Measurements from ENCODE around the gene OSBP. TPM values are rescaled to one million over a fixed set of nuclear protein-coding genes. Genes with fewer than 3 reads are reported as not detected.

Gene OSBP
- total and polyA plus RNA-seq, 8 donors = 10.8 to 67.9 (median 27.2) TPM

GRCh38 chr11:59611570-59612565 lies 3.7 kb downstream of the OSBP start:
- H3K9me3 ChIP-seq = no peaks in the 10 kb centered on the region
- H3K36me3 ChIP-seq = peaks cover 29 to 39% (median 37%) of the 10 kb centered on the region in 4 donors
- DNase-seq = peak; percentile 68 to 71
- no peaks in the 10 kb centered on the region for H3K27me3 ChIP-seq
- intact Hi-C loops (cut with DNase I; ENCODE audit: low total_unique reads) = no loop called here
- TF ChIP-seq POLR2AphosphoS5 (IDR thresholded peaks at IDR 0.05) (peak in 2 of 3 donors; percentile 47 to 69), EP300 (IDR thresholded peaks at IDR 0.05) (no peak), POLR2A (IDR thresholded peaks at IDR 0.05) (no peak)
- WGBS, 5 donors = 23 to 39% (median 33%) methylated on average over 6 of the region's 6 CpGs
- peak overlapping the region; percentile 67 to 93 (median 72) for H3K27ac ChIP-seq
- peak overlapping the region in 2 of 4 donors; percentile 5 to 18 for H3K4me3 ChIP-seq
- peaks cover 36 to 64% (median 47%) of the 10 kb centered on the region in 4 donors for H3K4me1 ChIP-seq

DNA sequence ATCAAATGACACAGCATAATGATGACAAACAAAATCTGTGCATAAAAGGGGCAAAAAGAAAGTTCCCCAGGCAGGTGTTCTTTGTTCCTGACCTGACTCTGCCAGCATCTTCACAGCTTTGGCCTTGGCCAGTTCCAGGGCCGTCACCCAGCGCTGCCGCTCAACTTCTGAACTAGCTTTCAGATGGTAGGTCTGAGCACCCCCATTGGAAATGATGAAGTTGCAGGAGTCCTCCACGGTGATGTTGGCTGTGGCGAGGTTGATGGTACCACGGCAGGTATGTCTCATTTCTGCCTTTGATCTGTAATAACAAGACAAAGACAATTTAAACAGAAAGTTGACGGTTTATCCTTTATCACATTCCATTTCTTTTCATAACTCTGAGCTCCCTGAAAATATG lies 5.3 kb downstream of the OSBP start:
- intact Hi-C loops (cut with DNase I; ENCODE audit: low total_unique reads) = no loop called here
- DNase-seq = no peak
- peaks cover 36 to 60% (median 45%) of the 10 kb centered on the region in 4 donors for H3K4me1 ChIP-seq
- peaks cover 43 to 55% (median 52%) of the 10 kb centered on the region in 4 donors for H3K36me3 ChIP-seq
- no peak overlapping the region for H3K4me3 ChIP-seq
- TF ChIP-seq POLR2A (IDR thresholded peaks at IDR 0.05) (no peak), POLR2AphosphoS5 (IDR thresholded peaks at IDR 0.05) (no peak), EP300 (IDR thresholded peaks at IDR 0.05) (no peak)
- TF ChIP-seq, protein P1, sequence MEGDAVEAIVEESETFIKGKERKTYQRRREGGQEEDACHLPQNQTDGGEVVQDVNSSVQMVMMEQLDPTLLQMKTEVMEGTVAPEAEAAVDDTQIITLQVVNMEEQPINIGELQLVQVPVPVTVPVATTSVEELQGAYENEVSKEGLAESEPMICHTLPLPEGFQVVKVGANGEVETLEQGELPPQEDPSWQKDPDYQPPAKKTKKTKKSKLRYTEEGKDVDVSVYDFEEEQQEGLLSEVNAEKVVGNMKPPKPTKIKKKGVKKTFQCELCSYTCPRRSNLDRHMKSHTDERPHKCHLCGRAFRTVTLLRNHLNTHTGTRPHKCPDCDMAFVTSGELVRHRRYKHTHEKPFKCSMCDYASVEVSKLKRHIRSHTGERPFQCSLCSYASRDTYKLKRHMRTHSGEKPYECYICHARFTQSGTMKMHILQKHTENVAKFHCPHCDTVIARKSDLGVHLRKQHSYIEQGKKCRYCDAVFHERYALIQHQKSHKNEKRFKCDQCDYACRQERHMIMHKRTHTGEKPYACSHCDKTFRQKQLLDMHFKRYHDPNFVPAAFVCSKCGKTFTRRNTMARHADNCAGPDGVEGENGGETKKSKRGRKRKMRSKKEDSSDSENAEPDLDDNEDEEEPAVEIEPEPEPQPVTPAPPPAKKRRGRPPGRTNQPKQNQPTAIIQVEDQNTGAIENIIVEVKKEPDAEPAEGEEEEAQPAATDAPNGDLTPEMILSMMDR (IDR thresholded peaks at IDR 0.05) = no peak
- H3K27ac ChIP-seq = peak overlapping the region in 2 of 5 donors; percentile 73 to 93
- no peaks in the 10 kb centered on the region for H3K27me3 ChIP-seq
- H3K9me3 ChIP-seq = no peaks in the 10 kb centered on the region
- 88 to 93% (median 91%) methylated on average over 7 of the region's 7 CpGs for WGBS, 5 donors

GRCh38 chr11:59607703-59608454 lies 7.7 kb downstream of the OSBP start:
- intact Hi-C loops (cut with DNase I; ENCODE audit: low total_unique reads) = no loop called here
- H3K9me3 ChIP-seq = no peaks in the 10 kb centered on the region
- 85 to 93% (median 88%) methylated on average over 6 of the region's 6 CpGs for WGBS, 5 donors
- H3K36me3 ChIP-seq = peaks cover 60 to 79% (median 76%) of the 10 kb centered on the region in 4 donors
- peaks cover 18 to 52% (median 33%) of the 10 kb centered on the region in 4 donors for H3K4me1 ChIP-seq
- H3K4me3 ChIP-seq = no peak overlapping the region
- no peak overlapping the region for H3K27ac ChIP-seq
- no peak for DNase-seq
- no peaks in the 10 kb centered on the region for H3K27me3 ChIP-seq
- TF ChIP-seq EP300 (IDR thresholded peaks at IDR 0.05) = no peak
- no peak for TF ChIP-seq POLR2AphosphoS5 (IDR thresholded peaks at IDR 0.05)
- no peak for TF ChIP-seq POLR2A (IDR thresholded peaks at IDR 0.05)

DNA sequence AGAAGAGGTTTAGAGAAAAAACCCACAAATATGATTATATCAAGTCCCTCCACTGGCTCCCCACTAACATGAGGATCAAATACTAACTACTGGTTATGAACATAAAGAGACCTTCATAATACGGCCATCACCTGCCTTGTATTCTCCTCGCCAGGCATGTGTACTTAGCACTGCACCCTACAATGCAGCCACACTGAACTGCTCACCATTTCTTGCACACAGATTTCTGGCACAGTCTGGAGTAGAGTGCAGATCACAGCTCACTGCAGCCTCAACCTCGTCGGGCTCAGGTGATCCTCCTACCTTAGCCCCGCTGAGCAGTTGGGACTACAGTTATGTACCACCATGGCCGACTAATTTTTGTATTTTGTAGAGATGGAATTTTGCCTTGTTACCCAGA lies 13.1 kb downstream of the OSBP start:
- Histone ChIP-seq H3K9me3 (no peaks in the 10 kb centered on the region), H3K36me3 (peaks cover 87 to 100% (median 100%) of the 10 kb centered on the region in 4 donors), H3K4me1 (peaks cover 0 to 24% (median 10%) of the 10 kb centered on the region in 4 donors), H3K4me3 (no peak overlapping the region), H3K27ac (no peak overlapping the region), H3K27me3 (no peaks in the 10 kb centered on the region)
- intact Hi-C loops (cut with DNase I; ENCODE audit: low total_unique reads) = no loop called here
- WGBS, 5 donors = 66 to 88% (median 69%) methylated on average over 6 of the region's 6 CpGs
- TF ChIP-seq POLR2A (IDR thresholded peaks at IDR 0.05) (no peak), EP300 (IDR thresholded peaks at IDR 0.05) (no peak), POLR2AphosphoS5 (IDR thresholded peaks at IDR 0.05) (no peak)
- TF ChIP-seq, protein P1 (IDR thresholded peaks at IDR 0.05) = no peak
- DNase-seq = no peak

- Histone ChIP-seq H3K27ac (no peak overlapping the region), H3K4me3 (no peak overlapping the region), H3K36me3 (peaks cover 82 to 100% (median 100%) of the 10 kb centered on the region in 4 donors), H3K9me3 (no peaks in the 10 kb centered on the region), H3K4me1 (peaks cover 0 to 24% (median 10%) of the 10 kb centered on the region in 4 donors), H3K27me3 (no peaks in the 10 kb centered on the region)
- WGBS, 5 donors = 50 to 68% (median 64%) methylated on average over 4 of the region's 4 CpGs
- DNase-seq = peak in 1 of 2 donors; percentile 14
- TF ChIP-seq POLR2AphosphoS5 (IDR thresholded peaks at IDR 0.05) (no peak), POLR2A (IDR thresholded peaks at IDR 0.05) (no peak), EP300 (IDR thresholded peaks at IDR 0.05) (no peak)
- TF ChIP-seq, protein P1 (IDR thresholded peaks at IDR 0.05) = no peak
- intact Hi-C loops (cut with DNase I; ENCODE audit: low total_unique reads) = no loop called here
These were observed 13.8 kb downstream of the OSBP start for GRCh38 chr11:59601788-59602187.

Measured in stomach (tissue), 9 donors.